Endothelial cell (in vitro differentiated cells): ENCODE data around the gene CEL. TPM values are rescaled to one million over a fixed set of nuclear protein-coding genes. Genes with fewer than 3 reads are reported as not detected.
A peak's percentile ranks its signal among the peaks of the same experiment; 100 is the strongest.

Experiments used
- DNase-seq: peaks from one replicate; pipeline ENCODE4 v3.0.0; 2021; ENCODE audit warnings: low spot score
- H3K27ac Mint-ChIP-seq: one replicate; pipeline ENCODE4 v1.8.0; 2021; ENCODE audit warnings: mixed read lengths, inconsistent platforms; ENCODE audit not compliant: unreplicated experiment
- H3K27me3 Mint-ChIP-seq: one replicate; pipeline ENCODE4 v1.8.0; 2021; ENCODE audit warnings: mild to moderate bottlenecking, moderate library complexity, mixed read lengths, inconsistent platforms; ENCODE audit not compliant: unreplicated experiment
- H3K36me3 Mint-ChIP-seq: one replicate; pipeline ENCODE4 v1.8.0; 2021; ENCODE audit warnings: mild to moderate bottlenecking, low read depth, mixed read lengths, inconsistent platforms; ENCODE audit not compliant: unreplicated experiment
- H3K4me1 Mint-ChIP-seq: one replicate; pipeline ENCODE4 v1.8.0; 2021; ENCODE audit warnings: mild to moderate bottlenecking, mixed read lengths, inconsistent platforms; ENCODE audit not compliant: unreplicated experiment
- H3K4me3 Mint-ChIP-seq: one replicate; pipeline ENCODE4 v1.8.0; 2021; ENCODE audit warnings: mild to moderate bottlenecking, mixed read lengths, inconsistent platforms; ENCODE audit not compliant: unreplicated experiment
- H3K9me3 Mint-ChIP-seq: one replicate; pipeline ENCODE4 v1.8.0; 2021; ENCODE audit warnings: mixed read lengths, inconsistent platforms; ENCODE audit not compliant: unreplicated experiment
- microRNA-seq: library from miRNA; unstranded; fragments of <30 nt; microRNA quantifications from one replicate; pipeline ENCODE4, GENCODE V29; 2020; ENCODE audit not compliant: unreplicated experiment
- total RNA-seq: library from RNA; stranded (reverse); fragmentation: NEBNext Ultra II Directional; extraction: Animal tissue kit (Norgen Biotek cat#: 25700); gene quantifications from one replicate; pipeline ENCODE4 v1.2.1, GENCODE V29; 2021; ENCODE audit not compliant: unreplicated experiment
- TF ChIP-seq, protein P1 (sequence below): fragments of 200-600 bp; sonication (generic); IDR thresholded peaks from one replicate; pipeline ENCODE4 v1.5.0; 2021; ENCODE audit warnings: antibody characterized with exemption; ENCODE audit not compliant: unreplicated experiment

The CEL gene
- total RNA-seq, 1 donor from 2014 or later = 4.2 TPM

DNA sequence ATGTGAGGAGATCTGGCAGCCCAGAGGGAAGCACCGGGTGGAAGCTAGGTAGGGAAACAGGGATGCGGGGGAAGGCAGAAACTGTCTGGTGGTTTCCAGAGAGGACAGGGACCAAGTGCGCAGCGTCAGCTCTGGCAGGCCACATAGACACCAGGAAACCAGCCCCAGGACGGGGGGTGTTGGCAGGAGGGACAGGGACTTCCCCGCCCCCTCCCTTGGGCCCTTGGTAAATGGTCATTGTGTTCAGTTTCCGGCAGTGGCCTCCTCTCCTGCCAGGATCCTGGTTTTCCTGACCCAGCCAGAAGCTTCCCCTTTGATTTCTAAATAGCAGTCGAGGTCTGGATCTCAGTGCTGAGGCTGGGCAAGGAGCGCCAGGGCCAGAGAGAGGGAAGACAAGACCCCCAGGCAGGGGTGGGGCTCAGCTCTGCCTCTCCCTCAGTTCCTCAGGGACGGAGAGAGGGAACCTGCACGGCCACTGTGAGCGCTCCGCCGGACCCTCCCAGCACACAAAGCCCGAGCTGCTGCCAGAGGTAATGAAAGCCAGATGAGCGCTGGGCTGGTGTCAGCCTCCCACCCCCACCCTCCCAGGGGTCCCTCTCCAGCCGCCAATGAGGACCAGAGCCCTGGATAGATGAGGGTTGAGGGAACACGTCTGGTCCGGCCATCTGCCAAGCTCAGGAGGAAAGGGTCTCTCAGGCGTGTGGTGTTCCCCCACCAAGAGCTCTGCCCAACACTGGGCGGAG is 57.5 kb downstream of the CEL start:
- peak overlapping the region; percentile 91 for H3K4me3 Mint-ChIP-seq
- DNase-seq = peak; percentile 39
- H3K9me3 Mint-ChIP-seq = no peaks in the 10 kb centered on the region
- peaks cover 63% of the 10 kb centered on the region for H3K4me1 Mint-ChIP-seq
- H3K27ac Mint-ChIP-seq = peak overlapping the region; percentile 83
- TF ChIP-seq, protein P1, sequence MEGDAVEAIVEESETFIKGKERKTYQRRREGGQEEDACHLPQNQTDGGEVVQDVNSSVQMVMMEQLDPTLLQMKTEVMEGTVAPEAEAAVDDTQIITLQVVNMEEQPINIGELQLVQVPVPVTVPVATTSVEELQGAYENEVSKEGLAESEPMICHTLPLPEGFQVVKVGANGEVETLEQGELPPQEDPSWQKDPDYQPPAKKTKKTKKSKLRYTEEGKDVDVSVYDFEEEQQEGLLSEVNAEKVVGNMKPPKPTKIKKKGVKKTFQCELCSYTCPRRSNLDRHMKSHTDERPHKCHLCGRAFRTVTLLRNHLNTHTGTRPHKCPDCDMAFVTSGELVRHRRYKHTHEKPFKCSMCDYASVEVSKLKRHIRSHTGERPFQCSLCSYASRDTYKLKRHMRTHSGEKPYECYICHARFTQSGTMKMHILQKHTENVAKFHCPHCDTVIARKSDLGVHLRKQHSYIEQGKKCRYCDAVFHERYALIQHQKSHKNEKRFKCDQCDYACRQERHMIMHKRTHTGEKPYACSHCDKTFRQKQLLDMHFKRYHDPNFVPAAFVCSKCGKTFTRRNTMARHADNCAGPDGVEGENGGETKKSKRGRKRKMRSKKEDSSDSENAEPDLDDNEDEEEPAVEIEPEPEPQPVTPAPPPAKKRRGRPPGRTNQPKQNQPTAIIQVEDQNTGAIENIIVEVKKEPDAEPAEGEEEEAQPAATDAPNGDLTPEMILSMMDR = no peak
- peaks cover 20% of the 10 kb centered on the region for H3K27me3 Mint-ChIP-seq
- peaks cover 18% of the 10 kb centered on the region for H3K36me3 Mint-ChIP-seq

DNA sequence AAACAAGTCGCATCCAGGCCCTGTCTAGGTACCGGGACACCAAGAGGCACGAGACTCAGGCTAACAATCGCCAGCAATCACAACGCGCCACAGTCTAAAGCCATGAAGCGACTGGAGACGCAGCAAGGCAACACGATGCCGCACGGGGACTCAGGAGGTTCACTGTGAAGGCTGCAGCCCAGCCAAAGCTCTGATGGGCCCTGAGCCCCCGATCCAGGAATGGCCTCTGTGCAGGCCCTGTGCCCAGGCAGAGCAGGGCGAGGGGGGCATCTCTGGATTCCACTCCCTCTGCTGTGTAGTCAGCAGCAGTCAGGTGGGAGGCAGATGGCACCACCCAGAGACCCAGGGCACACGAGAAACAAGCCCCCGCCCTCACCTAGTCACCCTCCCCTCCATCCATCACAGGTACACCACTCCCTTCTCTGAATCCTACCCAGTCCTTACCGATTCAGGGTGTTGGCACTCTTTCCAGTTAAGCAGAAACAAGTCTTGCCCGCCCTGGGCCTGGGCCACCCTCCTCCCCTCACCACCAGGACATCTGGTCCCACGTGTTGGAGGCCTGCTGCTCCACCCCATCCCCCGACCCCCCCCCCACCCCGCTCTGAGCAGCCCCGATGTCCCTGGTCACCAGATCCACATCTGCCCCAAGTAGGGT is 58.2 kb downstream of the CEL start:
- H3K4me1 Mint-ChIP-seq = peaks cover 63% of the 10 kb centered on the region

DNA sequence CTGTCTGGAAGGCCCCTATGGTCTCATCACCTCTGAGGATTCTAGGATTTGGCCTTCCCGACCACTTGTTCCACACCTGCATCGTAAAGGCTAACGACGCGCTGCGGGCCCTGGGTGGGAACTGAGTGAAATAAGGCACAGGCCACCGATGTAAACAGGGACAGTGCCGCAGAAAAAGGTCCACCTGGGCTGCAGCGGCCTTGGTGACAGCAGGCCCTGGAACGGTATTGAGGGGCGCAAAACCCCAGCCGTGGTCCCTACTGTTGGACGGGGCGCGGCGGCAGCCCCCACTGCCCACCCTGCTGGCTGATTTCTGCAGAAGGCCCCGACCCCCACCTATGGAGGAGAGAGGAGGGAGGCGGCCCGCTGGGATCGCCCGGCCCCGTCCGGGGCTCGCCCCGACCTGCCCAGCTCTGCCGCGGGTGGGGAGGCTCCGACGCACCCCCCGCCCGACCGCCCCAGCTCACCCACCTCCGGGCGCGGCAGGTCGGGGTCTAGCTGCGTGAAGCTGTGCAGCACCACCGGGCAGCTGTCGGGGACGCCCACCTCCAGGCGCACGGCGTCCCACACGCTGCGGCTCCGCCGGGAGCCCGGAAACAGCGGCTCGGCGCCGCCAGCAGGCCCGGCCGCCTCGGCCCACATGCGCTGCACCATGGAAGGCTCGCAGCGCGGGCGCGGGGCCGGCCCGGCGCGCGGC is 58.9 kb downstream of the CEL start:
- Mint-ChIP-seq H3K27ac (no peak overlapping the region), H3K27me3 (peaks cover 23% of the 10 kb centered on the region), H3K9me3 (no peaks in the 10 kb centered on the region), H3K4me1 (peaks cover 60% of the 10 kb centered on the region), H3K4me3 (peak overlapping the region; percentile 91), H3K36me3 (peaks cover 24% of the 10 kb centered on the region)
- no peak for DNase-seq
- TF ChIP-seq, protein P1 = no peak

More for the DNA sequence above, 58.2 kb downstream of the CEL start:
- H3K9me3 Mint-ChIP-seq = no peaks in the 10 kb centered on the region
- TF ChIP-seq, protein P1 = no peak
- H3K27ac Mint-ChIP-seq = peak overlapping the region; percentile 83
- H3K27me3 Mint-ChIP-seq = peaks cover 22% of the 10 kb centered on the region
- peaks cover 21% of the 10 kb centered on the region for H3K36me3 Mint-ChIP-seq
- no peak for DNase-seq
- H3K4me3 Mint-ChIP-seq = peak overlapping the region; percentile 91

Small RNA genes within 50 kb of the gene (microRNA-seq; reads per million reads assigned to microRNA genes)
- gene MIR6877 = 13.4 reads per million, percentile 62 among the genes with 10 or more reads in this experiment

Other genes starting within 250 kb of the CEL start
- gene AK8, start 183.7 kb upstream of the CEL start, total RNA-seq = 2.0 TPM
- gene SPACA9, start 183.1 kb upstream of the CEL start, total RNA-seq = 2.7 TPM
- gene TSC1, start 117.4 kb upstream of the CEL start, total RNA-seq = 65.3 TPM
- not detected for gene GFI1B, start 83.3 kb upstream of the CEL start, total RNA-seq
- gene GTF3C5, start 31.0 kb upstream of the CEL start, total RNA-seq = 71.7 TPM
- gene RALGDS, start 59.3 kb downstream of the CEL start, total RNA-seq = 80.6 TPM
- gene GBGT1, start 101.9 kb downstream of the CEL start, total RNA-seq = 98.4 TPM
- not detected for gene OBP2B, start 147.3 kb downstream of the CEL start, total RNA-seq
- 1.4 TPM for gene ABO, start 213.2 kb downstream of the CEL start, total RNA-seq